NCI-H187 (cell line): Measurements from ENCODE around the gene DRC1.

ENCODE experiments used
- DNase-seq, 2 experiments: peaks; one replicate each; lab custom pipeline; 2025; lab: John Stamatoyannopoulos, UW

DRC1 gene

DNA sequence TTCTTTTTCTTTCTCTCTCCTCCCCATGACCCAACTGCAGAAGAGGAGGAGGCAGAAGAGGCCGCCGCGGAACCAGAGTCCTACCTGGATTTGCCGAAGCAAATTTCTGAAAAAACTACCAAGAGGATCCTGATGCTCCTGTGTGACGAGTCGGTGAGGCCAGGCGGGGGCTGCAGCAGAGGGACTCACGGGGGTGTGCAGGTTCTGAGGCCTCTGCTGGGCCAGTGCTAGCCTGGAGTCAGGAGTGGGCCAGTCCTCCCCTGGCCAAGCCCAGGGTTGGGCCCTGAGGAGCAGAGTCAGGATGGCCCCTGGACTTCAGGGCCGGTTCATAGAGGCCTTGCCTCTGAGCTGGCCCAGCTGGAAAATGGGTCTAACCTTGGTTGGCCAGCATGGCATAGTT, 46.9 kb downstream of the DRC1 start:
- DNase-seq = no peak

DNA sequence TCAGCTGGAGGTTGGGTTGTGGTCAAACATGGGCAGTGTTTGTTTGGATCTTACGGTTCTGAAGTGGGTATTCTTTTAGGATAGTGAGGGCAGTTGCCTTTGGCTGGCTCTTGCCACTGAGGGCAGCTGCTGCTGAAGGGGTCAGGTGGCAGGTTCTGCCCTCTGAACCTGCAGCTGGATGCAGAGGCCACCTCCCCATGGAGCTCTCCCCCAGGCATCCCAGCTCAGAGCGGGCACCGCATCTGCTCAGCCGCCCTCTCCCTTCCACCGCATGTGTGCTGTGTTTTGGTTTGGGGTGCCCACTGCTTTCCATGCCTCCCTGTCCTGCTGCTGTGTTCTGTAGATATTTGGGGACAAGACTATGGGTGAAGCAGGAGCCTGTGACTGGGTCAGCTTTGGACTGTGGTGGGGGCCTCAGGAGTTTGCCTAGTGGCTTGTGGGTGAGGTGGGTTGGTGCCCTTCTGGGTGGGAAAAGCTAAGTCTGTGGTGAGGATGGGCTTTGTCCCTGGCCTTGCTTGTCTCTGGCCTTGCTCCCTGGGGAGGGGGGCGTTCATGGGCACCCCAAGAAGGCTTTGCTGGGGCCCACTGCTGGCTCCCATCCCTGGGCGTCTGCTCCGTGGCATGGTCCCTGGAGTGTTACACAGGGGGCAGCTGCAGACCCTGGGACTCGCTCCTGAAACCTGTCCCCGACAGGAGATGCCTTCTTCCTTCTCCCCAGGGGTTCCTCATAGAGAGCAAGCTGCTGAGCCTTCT, 47.7 kb downstream of the DRC1 start:
- DNase-seq = no peak

DNA sequence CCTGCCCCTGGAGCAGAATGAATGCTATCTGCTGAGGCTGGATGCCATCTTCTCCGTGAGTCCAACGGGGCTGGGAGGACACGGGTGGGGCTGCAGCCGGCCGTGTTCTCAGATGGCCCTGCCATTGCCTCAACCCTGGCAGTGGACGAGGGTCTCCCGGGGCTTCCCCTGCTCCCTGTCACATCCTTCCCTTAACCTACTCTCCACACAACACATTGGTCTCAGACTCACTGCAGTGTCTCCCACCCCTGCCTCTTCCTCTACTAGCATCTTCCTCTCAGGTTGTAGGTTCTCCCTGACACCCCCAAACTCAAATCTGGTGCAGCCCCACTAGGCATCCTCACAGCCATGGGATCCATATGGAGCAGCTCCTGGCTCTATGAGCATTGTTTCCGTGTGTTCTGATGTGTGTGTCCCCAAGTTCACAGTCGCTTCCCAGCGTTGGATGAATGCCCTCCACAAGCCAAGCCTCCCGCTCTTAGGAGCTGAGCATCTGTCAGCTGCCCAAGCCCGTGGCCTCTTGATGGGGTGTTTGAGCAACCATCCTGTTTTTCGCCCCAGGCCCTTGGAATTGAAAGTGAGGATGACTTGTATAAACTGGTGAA, 48.4 kb downstream of the DRC1 start:
- DNase-seq = no peak

DNA sequence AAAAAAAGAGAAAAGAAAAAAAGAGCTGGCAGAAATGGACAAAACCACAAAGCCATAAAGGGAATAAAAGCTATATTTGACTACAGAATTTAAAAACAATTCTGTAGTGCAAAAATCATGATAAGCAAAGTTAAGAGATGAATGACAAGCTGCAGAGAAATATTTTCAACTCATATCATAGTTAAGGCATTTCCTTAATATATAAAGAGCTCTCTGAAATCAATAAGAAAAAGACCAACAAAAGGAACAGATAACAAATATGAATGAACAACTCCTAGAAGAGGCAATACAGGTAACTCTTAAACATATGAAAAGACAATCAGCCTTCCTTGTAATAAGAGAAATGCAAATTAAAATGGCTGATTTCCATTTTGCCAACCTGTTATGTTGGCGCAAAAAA, 50.0 kb downstream of the DRC1 start:
- no peak for DNase-seq

DNA sequence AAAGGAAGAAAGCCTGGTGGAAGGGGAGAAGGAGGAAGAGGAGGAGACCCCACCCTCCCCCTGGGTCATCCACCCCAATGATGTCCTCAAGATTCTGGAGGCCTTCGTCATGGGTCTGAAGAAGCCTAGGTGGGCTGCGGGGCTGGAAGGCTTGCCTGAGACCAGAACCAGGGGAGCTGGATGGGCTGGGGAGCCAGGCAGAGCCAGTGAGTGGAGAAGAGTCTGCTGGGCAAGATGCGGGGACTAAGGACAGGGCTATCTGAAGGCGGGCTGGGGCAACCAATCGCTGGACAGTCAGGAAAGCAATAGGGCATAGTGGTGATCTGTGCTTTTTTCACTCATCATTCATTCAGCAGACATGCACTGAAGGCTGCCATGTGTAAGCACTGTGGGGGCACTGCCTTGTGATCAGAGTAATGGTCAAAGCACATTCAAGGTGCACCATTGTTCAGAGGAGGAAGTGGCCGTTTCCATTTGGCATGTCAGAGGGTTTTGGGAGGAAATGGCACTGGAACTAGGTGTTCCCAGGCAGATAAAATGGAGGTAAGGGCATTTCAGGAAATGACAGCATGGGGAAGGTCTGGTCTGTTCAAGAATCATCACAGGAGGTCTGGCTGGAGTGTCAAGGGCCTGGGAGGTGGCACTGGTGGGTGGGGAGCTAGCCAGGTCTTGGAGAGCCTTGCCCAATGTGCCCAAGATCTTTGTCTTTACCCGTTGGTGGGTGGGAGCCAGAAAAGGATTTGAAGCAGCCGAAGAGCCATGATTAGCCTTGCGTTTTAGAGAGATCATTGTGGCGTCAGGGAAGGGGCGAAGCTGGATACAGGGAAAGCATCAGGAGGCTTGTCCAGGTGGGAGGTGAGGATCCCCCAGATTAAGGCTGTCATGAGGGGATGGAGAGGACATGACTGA, 52.0 kb downstream of the DRC1 start:
- DNase-seq = no peak

DNA sequence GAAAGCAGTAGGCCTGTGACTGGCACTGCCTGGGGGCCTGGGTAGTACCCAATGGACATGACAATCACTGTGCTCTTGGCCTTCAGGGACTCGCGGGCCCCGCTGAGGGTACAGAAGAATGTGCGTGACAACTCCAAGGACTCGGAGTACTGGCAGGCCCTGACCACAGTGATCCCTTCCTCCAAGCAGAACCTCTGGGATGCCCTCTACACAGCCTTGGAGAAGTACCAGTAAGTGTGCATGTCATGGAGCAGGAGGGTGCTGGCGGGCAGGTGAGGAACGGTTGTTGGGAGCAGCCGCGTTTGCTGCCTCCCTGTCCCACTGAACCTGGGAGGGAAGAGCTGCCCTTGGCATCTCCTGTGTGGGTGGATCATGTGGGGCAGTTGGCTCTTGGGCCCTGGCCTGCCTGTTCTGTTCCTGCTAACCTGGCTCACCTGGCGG, 52.9 kb downstream of the DRC1 start:
- no peak for DNase-seq

DNA sequence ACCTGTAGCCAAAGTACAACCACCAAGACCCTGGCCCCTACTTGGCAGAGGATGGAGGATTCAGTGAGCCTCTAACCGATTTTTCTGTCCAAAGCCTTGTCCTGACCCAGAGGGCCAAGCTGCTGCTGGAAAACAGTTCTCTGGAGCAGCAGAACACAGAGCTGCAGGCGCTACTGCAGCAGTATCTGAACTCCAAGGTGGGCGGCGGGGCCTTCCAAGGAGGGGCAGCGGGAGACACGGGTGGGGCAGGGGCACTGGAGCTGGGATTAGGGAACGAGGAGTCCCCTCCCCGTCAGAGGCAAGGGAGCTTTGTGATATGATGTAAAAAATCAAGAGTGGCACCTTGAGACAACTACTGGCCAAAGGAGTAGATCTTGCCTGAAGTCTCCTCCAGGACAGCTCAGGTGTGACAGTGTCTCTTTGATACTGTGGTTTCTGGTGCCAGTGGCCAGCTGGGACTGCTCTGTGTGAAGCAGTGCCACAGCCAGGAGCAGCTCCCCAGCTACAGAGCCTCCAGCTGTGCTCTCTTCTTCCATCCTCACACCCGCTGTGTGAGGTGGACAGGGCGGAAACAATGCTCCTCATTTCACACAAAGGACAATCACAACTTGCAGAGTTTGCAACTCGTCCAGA, 53.4 kb downstream of the DRC1 start:
- DNase-seq = no peak

DNA sequence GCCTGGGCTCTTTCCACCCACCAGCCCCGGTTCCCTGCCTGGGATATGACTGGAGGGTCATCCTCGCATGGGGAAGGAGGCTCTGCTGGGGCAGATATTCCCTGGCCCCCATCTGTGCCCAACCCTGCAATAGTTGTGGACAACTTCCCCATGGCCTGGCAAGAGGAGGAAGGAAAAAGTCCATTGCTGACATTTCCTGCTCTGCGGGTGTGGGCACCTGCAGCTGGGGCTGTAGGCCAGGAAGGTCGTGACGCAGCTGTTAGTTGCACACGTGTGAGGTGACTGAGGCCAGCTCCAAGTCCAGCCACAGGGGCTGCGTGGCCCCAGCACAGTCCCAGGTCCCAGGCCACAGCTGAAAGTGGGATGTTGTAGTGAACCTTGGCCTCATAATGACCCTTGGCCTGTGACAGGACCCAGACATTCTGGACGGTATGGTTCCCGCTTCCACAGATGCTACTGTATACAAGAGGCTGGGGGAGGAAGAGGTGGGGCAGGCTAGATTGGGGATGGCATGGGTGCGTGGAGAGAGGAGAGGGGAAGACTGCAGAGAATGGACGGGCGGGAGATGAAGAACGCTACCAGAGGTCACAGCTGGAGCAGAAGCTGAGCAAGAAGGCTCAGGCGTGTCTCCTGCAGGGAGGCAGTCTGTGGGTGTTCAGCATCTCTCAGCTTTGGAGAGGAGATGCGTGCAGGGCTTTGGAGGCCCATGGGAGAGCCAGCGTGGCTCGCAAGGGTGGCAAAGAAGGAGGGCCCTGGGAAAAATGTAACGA, 54.1 kb downstream of the DRC1 start:
- no peak for DNase-seq

DNA sequence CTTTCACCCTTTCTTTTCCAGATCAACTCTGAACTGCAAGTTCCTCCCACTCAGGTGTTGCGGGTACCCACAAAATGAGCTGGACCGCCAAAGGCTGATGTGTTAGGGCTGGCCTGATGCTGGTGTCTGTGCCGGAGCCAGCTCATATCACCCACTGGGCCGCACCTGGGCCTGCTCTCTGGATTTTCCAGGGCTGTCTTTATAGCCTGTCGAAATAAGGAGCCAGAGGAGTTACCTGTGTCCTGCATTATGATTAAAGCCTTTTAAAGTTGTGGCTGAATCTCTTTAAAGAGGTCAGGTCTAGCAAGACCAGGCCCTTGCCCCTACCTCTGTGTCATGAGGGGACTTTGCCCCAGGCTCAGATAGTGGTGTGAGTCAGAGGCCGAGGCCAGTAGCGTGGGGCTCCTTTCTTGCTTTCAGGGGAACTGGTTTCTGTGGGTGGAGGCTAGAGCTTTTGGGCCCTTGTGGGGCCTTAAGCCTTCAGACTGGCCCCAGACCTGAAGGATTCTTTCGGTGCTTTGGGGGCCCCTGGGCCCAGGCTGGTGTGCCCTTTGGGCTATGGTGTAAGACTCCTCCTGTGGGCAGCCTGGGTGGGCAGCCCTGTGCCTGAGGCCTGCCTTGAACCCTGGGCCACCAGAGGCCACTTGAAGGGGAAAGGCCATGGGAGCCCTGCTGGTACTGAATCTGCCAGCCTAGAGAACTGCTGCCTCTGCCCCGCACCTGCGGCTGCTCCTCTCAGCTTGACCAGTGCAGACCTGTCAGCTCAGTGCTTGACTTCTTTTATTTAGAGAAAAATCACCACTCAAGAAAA, 54.9 kb downstream of the DRC1 start:
- no peak for DNase-seq

DNA sequence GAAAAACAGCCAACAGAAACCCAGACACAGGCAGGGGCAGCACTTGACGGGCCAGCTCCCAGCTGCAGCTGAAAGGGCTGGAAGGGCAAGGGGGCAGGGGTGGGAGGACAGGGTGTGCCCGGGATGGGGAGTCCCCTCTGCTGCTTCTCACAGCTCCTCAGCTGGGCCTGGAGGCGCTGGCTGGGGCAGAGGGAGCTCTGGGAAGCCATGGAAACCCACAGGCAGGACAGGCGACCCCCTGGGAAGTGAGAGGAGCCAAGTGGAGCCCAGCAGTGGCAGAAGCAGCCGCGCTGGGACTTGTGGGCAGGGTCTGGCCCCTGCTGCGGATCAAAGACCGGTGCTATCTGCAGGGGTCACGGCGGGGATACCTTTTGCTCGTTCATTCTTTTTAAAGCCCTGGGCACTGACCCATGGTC, 55.5 kb downstream of the DRC1 start:
- DNase-seq = no peak

DNA sequence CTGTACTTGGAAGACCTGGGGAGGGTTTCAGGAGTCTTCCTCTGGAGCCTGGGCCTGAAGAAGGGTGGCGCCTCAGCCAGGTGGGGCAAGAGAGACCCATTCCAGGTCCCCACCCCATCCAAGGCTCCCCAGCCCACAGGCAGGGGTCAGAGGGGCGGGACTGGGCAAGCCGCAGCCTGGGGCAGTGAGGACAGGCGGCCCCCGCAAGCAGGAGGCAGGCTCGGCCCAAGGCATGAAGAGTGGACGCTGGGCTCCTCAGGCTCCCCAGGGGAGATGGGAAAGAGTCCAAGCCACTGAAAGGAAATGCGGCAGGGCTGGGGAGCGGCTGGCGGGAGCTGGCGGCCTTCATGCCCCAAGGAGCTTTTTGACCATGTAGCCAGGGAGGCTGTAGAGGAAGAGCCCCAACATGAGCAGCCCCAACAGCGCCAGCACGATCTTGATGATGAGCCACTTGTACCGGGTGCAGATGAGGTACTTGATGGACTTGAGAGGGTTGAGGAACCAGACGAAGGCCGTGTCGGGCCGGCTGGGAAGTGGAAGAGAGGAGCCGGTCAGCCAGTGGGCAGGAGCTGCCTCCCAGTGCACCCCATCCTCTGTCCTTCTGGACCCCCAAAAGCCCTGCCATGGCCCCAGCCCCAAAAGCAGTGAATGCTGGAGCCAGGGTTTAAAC, 56.1 kb downstream of the DRC1 start:
- DNase-seq = no peak

DNA sequence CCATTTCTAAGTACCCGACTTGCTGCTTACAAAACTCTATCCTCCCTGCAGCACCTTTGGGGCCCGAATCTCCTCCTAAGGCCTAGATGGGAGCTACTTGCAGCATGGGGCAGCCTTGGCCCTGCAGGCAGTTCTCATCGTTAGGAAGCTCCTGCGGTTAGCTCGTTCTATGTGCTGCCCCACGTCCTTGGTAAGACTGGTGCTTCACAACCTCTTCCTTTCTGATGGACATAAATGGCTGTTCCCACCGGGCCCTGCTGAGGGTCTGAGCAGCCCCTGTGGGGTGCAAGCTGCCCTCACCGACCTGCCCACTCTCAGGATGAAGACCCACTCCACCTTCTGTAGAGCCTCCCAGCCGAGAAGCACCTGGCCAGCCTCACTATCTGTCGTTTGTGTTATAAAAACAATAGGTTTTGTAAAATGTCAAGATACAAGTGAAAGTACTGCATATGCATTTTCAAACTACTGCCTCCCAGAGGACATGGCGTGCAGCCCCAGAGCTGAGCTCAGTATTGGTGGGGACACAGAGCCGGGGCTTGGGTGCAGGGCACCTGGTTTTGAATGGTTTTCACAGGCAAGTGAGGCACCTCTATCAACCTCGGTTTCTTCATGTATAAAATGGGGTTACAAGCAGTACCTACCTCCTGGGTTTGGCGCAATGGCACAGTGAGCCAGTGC, 56.8 kb downstream of the DRC1 start:
- no peak for DNase-seq

DNA sequence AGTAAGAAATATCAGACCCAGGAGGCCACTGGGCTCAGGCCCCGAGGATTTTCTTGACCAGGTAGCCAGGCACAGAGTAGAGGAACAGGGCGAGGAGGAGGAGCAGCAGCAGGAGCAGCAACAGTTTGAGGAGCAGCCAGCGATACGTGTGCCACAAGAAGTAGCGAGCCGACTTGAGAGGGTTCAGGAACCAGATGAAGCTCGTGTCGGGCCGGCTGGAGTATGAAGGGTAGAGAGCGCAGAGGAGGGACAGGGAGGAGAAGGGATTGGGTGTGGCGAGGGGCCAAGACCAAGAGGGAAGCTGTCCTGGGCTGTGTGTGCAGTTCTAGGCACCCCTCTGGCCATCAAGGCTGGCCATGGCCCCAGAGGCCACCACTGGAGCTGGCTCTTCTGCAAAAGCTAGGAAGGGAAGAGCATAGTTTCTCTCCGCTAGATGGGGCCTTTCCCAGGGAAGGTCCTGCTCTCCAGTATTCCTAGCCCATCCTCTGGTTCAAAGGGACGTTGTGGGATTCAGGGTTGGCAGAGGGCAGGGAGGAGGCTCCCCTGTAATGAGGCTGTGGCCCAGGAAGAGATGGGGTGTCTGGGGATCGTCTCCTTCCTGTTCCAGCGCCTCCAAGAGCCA, 58.4 kb downstream of the DRC1 start:
- DNase-seq = no peak

DNA sequence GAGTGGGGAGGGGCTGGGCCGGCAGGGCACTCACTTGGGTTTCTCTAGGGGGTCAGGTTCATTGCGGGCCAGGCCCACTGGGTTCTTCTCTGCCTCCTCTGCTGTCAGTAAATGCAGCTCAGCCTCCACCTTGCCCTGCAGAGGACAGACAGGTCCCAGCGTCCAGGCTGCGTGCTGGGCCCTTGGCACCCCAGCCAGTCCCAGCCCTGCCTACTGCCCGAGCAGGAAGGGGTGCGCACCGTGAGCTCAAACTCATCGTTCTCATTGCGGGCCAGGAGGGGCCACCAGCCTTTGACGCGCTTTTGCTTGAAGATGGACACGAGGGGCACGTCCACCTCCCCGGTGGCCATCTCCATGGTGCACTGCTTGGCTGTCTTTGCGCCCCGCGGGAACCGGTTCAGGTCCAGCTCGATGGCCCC, 58.9 kb downstream of the DRC1 start:
- no peak for DNase-seq

DNA sequence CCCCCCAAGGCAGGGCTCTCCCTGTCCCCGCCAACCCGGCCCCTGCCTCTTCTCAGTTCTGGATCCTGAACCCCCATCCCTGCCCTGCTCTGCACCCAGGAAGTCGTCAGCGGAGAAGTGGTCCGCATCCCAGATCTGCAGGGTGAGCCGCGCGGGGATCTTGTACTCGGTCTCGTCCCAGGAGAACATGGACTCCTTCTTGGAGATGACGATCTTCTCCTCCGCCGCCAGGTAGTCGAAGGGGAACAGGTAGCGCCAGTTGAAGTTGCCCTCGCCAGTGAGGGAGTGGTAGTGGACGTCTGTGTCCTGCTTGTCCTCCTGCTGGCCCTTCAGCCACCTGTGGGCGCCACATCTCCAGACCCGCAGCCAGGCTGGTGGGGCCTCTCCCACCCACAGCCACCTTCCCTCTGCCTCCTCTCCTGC, 59.9 kb downstream of the DRC1 start:
- no peak for DNase-seq

DNA sequence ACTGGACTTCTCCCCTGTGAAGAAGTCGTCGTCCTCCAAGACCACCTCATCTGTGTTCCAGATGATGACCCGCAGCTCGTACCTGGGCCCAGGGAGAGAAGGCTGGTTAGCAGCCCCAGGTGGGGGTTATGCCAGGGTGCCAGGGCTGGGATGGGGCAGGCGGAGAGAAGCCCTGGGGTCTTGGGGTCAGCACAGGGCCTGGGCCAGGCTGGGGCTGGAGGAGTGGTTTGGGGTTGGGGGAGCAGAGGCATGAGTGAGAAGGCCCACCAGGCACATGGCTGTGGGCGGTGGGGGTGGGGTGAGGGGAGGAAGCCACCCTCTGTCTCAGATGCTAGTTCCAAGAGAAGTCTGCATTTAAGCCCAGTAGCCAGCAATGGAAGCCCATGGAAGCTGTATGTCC, 60.4 kb downstream of the DRC1 start:
- DNase-seq = no peak

DNA sequence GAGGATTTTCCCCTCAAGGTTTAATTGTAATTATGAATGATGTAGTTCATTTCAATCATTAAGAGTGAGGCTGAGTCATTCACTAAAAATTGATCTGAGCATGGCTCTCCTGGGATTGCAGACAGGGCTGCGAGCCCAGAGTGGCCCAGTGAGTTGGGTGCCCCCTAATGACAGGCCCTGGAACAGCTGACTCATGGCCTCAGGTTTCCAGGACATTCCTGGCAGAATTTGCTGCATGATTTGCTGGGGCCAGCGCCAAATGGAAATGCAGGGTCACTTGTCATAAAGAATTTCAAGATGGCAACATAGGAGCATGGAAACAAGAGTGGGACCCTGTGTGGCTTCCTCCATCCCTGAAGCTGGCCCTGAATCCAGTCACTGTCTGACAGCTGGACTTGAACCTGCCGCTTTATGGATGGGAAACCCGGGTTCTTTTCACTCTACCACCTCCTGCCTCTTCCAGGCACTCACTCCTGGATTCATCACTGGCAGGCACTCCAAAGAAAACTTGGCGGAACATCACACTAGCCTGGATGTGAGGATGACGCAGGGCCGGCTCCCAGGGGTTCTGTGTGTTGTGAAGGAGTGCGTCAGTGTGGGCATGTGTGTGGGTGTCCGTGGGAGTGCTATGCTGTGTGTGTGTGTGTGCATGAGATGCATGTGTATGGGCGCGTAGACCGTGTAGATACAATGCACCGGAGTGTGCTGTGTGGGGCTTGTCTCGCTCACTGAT, 61.0 kb downstream of the DRC1 start:
- DNase-seq = no peak
